Fibroblast of pulmonary artery (primary cell): Measurements from ENCODE around the gene SPINK13.
"Not testable (repeated sequence)": the region's sequence is repeated elsewhere in the genome, so short reads cannot be mapped to it uniquely, and the experiment has no call there.

Source experiments
- DNase-seq: peaks from one replicate; pipeline ENCODE4 v3.0.0-alpha.2; 2010; ENCODE audit warnings: low read depth
- H3K4me3 ChIP-seq: replicated peaks from 2 replicates; pipeline ENCODE4 v1.5.1; 2011; ENCODE audit warnings: low read depth, mild to moderate bottlenecking, control low read depth, low read length, moderate library complexity
- TF ChIP-seq, protein P1 (sequence below): IDR thresholded peaks from 2 replicates; pipeline ENCODE4 v1.5.1; 2011; ENCODE audit warnings: mild to moderate bottlenecking, control low read depth, low read length, inconsistent platforms; ENCODE audit errors: missing control alignments

SPINK13 gene

DNA sequence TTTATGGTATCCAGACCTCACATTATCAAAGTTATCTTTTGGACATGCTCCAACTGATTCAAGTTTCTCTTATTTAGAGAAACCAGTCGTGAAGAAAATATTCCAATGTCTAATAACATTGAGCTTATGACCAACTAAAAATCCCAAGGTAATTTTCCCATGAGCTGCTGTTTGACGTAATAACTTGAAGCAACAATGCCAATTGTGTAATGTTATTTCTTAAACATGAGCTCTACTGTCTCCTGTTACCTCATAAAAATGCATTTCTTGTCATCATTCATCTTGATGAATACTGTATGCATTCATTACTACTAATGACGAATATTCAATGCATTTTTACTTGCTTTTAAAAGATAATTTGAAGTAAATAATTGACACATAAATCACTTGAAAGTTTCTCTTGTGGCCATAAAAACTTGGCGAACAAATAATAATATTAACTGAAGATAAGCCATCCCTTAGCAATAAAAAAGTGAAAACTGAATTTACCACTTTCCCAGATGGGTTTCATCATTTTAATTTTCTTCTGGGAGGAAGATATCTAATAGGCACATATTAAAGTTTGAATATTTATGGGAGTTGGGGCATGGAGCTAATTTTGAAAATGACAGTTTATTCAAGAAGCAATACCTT, 30.7 kb upstream of the SPINK13 start:
- TF ChIP-seq, protein P1, sequence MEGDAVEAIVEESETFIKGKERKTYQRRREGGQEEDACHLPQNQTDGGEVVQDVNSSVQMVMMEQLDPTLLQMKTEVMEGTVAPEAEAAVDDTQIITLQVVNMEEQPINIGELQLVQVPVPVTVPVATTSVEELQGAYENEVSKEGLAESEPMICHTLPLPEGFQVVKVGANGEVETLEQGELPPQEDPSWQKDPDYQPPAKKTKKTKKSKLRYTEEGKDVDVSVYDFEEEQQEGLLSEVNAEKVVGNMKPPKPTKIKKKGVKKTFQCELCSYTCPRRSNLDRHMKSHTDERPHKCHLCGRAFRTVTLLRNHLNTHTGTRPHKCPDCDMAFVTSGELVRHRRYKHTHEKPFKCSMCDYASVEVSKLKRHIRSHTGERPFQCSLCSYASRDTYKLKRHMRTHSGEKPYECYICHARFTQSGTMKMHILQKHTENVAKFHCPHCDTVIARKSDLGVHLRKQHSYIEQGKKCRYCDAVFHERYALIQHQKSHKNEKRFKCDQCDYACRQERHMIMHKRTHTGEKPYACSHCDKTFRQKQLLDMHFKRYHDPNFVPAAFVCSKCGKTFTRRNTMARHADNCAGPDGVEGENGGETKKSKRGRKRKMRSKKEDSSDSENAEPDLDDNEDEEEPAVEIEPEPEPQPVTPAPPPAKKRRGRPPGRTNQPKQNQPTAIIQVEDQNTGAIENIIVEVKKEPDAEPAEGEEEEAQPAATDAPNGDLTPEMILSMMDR = no peak
- DNase-seq = no peak
- no peak overlapping the region for H3K4me3 ChIP-seq

DNA sequence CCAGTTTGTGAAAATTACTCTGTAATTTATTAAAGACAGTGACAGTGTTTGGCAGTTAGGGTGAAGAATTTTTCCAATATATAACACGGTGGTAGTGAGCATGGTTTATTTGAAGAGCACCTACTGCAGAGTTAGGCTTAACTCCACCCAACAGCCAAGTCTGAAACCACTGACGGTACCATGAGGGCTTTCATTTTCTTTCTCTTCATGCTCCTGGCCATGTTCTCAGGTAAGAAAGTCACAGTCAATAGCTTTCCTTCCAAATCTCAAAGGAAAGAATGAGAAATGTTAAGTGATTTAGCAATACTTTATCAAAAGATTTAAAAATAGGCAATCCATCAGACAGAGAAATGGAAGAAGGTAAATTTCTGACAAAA, 30.2 kb upstream of the SPINK13 start, which contains the start of gene MARCOL:
MARCOL (plus strand) TSS at position 108 of the 377 bp plus-strand sequence; CDS start at position 181, 73 bp downstream.
- no peak for DNase-seq
- H3K4me3 ChIP-seq = no peak within 1 kb of the TSS
- TF ChIP-seq, protein P1 = no peak

DNA sequence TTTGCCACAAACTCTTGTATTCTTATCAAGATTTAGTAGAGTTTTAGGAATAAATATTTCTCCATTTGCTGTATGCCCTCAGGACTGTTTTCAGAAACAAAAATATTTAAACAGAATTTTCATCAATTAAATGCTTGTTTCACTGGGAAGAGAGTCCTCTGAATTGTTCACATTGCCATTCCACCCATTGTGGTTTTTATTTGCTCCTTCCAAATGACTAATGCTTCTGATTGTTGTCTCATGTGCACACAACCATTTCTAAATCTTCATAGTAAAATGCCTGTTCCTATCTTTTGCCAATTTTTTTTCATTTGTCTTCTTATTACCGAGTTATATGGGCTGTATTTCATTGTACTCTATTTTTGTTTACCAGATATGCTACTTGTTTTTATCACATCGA, 19.7 kb upstream of the SPINK13 start:
- no peak overlapping the region for H3K4me3 ChIP-seq
- DNase-seq = no peak
- TF ChIP-seq, protein P1 = no peak

DNA sequence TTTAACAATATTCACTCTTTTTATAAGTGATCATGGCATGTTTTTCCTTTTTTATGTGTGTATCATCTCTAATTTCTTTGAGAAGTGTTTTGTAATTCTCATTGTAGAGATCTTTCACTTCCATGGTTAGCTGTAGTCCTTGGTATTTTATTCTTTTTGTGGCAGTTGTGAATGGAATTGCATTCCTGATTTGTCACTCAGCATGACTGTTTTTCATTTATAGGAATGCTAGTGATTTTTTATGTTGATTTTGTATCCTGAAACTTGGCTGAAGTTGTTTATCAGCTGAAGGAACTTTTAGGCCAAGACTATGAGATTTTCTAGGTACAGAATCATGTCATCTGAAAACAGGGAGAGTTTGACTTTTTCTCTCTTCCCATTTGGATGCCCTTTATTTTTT, 13.1 kb upstream of the SPINK13 start:
- no peak for DNase-seq
- H3K4me3 ChIP-seq = no peak overlapping the region
- TF ChIP-seq, protein P1 = no peak

DNA sequence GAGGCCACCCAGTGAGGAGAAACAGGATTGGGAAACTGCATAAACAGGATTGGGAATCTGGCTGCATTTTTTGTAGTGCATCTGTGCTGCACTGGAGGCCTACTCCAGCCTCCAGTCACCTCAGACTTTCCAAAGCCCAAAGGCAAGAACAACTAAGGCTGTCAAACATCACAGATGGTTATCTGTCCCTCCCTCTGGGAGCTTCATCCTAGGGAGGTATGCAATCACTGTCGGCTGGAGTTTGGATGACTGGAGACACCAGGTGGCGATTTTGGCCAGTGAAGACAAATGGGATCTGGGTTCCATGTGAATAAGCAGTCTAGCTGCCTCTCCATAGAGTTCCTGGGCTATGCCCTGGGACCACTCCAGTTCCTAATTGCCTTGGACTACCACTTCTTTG, 9.3 kb upstream of the SPINK13 start:
- TF ChIP-seq, protein P1 = no peak
- no peak overlapping the region for H3K4me3 ChIP-seq
- no peak for DNase-seq

DNA sequence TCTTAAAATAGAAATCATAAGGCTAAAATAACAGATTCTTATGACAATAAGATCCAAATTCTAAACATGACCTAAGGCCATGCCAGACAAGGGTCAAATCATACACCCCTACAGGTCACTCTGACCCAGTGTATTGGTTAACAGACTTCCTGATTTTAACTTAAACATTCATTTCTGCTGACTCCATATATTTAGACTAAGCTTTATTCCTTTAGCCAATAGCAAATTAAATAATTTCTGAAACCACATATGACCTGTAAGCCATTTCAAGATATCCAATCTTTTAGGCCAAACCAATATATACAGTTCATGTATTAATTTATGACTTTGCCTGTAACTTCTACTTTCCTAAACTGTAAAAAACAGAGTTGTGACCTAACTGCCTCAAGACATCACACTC, 7.4 kb upstream of the SPINK13 start:
- TF ChIP-seq, protein P1 = no peak
- no peak overlapping the region for H3K4me3 ChIP-seq
- DNase-seq = no peak

DNA sequence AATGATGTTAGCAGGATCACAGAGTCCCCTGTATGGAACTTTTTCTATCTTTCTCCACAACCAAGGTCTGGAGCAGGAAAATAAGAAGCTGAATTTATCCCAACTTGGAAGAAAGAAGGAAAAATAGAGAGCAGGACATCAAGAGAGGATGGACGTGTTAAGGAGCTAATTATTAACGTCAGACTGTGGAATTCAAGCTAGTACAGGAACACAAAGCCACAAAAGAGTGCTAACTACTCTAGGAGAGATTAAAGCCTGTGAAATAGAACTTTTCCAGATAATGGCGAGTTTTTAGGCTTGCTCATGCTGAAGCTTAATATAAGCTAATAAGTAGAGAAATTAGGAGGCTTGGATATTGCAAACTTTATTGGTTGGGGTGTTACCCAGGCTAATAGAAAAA, 632 bp upstream of the SPINK13 start:
- DNase-seq = no peak
- TF ChIP-seq, protein P1 = no peak
- no peak overlapping the region for H3K4me3 ChIP-seq

DNA sequence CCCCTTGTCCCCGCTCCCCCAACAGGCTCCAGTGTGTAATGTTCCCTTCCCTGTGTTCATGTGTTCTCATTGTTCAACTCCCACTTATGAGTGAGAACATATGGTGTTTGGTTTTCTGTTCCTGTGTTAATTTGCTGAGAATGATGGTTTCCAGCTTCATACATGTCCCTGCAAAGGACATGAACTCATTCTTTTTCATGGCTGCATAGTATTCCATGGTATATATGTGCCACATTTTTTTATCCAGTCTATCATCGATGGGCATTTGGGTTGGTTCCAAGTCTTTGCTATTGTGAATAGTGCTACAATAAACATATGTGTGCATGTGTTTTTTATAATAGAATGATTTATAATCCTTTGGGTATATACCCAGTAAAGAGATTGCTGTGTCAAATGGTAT, 6.5 kb downstream of the SPINK13 start:
- H3K4me3 ChIP-seq, DNase-seq: not testable (repeated sequence)

DNA sequence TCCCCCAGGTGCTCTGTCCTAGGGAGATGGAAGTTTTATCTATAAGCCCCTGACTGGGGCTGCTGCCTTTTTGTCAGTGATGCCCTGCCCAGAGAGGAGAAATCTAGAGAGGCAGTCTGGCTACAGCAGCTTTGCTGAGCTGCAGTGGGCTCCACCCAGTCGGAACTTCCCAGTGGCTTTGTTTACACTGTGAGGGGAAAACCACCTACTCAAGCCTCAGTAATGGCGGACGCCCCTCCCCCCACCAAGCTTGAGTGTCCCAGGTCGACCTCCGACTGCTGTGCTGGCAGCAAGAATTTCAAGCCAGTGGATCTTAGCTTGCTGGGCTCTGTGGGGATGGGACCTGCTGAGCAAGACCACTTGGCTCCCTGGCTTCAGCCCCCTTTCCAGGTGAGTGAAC, 12.3 kb downstream of the SPINK13 start:
- not testable (repeated sequence) for DNase-seq, H3K4me3 ChIP-seq

DNA sequence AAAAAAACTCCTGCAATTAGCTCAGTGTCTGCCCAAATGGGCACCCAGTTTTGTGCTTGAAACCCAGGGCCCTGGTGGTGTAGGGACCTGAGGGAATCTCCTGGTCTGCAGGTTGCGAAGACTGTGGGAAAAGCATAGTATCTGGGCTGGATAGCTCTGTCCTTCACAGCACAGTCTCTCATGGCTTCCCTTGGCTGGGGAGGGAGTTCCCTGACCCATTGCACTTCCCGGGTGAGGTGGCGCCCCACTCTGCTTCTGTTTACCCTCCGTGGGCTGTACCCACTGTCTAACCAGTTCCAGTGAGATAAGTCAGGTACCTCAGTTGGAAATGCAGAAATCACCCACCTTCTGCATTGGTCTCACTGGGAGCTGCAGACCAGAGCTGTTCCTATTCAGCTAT, 12.7 kb downstream of the SPINK13 start:
- DNase-seq, H3K4me3 ChIP-seq: not testable (repeated sequence)
